Naive B cell (primary cell): Measurements from ENCODE around the gene C9orf78. TPM values are rescaled to one million over a fixed set of nuclear protein-coding genes. Genes with fewer than 3 reads are reported as not detected.

ENCODE experiments used
- ATAC-seq, 2 donors: fragments of 150-1000 bp; cut with Tn5 transposase; 2 replicates each; pipeline ENCODE4 v1.10.0; 2021; ENCODE audit warnings: low read depth in 2 of 2, mild to moderate bottlenecking in 2 of 2, moderate library complexity in 2 of 2
- DNase-seq: peaks from one replicate; pipeline ENCODE4 v3.0.0; 2022
- H3K27ac Mint-ChIP-seq, 6 donors: one replicate each; pipeline ENCODE4 v1.8.0; 2020 to 2022; ENCODE audit warnings: mild to moderate bottlenecking in 6 of 6, mixed read lengths in 6 of 6, moderate library complexity in 5 of 6, inconsistent platforms in 2 of 6
- H3K27me3 Mint-ChIP-seq, 3 donors: one replicate each; pipeline ENCODE4 v1.8.0; 2021 to 2022; ENCODE audit warnings: mixed read lengths in 3 of 3, mild to moderate bottlenecking in 1 of 3
- H3K36me3 Mint-ChIP-seq, 2 donors: one replicate each; pipeline ENCODE4 v1.8.0; 2020 to 2022; ENCODE audit warnings: mixed read lengths in 2 of 2, inconsistent platforms in 1 of 2, mild to moderate bottlenecking in 1 of 2
- H3K4me1 Mint-ChIP-seq, 3 donors: one replicate each; pipeline ENCODE4 v1.8.0; 2020 to 2022; ENCODE audit warnings: mixed read lengths in 3 of 3, inconsistent platforms in 1 of 3, mild to moderate bottlenecking in 1 of 3, moderate library complexity in 1 of 3
- H3K4me3 Mint-ChIP-seq, 8 donors: one replicate each; pipeline ENCODE4 v1.8.0; 2020 to 2022; ENCODE audit warnings: mild to moderate bottlenecking in 8 of 8, mixed read lengths in 8 of 8, moderate library complexity in 8 of 8, inconsistent platforms in 2 of 8
- H3K9me3 Mint-ChIP-seq, 7 donors: one replicate each; pipeline ENCODE4 v1.8.0; 2020 to 2022; ENCODE audit warnings: mixed read lengths in 7 of 7, mild to moderate bottlenecking in 5 of 7, inconsistent platforms in 2 of 7, moderate library complexity in 1 of 7
- polyA plus RNA-seq, 6 donors: library from polyadenylated mRNA; unstranded; fragments of 300-500 nt; fragmentation: Illumina TruSeq; gene quantifications; one replicate each; pipeline ENCODE4 v1.2.3, GENCODE V29; 2021; ENCODE audit warnings: low read depth in 6 of 6

Gene C9orf78
- polyA plus RNA-seq, 6 donors from 2014 or later: 100 to 148 (median 120) TPM

GRCh38 chr9:129779560-129780190 is 55.4 kb downstream of the C9orf78 start:
- no peak overlapping the region for H3K4me3 Mint-ChIP-seq
- peaks cover 15 to 59% (median 42%) of the 10 kb centered on the region in 3 donors for H3K27me3 Mint-ChIP-seq
- ATAC-seq (no peak), DNase-seq (no peak)
- no peaks in the 10 kb centered on the region for H3K36me3 Mint-ChIP-seq
- H3K9me3 Mint-ChIP-seq: peaks cover 0 to 1% (median 0%) of the 10 kb centered on the region in 7 donors
- peak overlapping the region in 1 of 6 donors; percentile 91 for H3K27ac Mint-ChIP-seq
- peaks cover 8 to 19% (median 11%) of the 10 kb centered on the region in 3 donors for H3K4me1 Mint-ChIP-seq

- H3K27me3 Mint-ChIP-seq: peaks cover 17 to 64% (median 52%) of the 10 kb centered on the region in 3 donors
- DNase-seq (no peak), ATAC-seq (no peak)
- peaks cover 0 to 1% (median 0%) of the 10 kb centered on the region in 7 donors for H3K9me3 Mint-ChIP-seq
- H3K4me1 Mint-ChIP-seq: peaks cover 3 to 10% (median 7%) of the 10 kb centered on the region in 3 donors
- H3K4me3 Mint-ChIP-seq: no peak overlapping the region
- H3K27ac Mint-ChIP-seq: no peak overlapping the region
- no peaks in the 10 kb centered on the region for H3K36me3 Mint-ChIP-seq
These were observed 56.6 kb downstream of the C9orf78 start for GRCh38 chr9:129778469-129778868.

GRCh38 chr9:129777769-129778130 is 57.3 kb downstream of the C9orf78 start:
- H3K36me3 Mint-ChIP-seq: no peaks in the 10 kb centered on the region
- H3K9me3 Mint-ChIP-seq: peaks cover 0 to 1% (median 0%) of the 10 kb centered on the region in 7 donors
- no peak overlapping the region for H3K4me3 Mint-ChIP-seq
- H3K27me3 Mint-ChIP-seq: peaks cover 17 to 69% (median 52%) of the 10 kb centered on the region in 3 donors
- H3K27ac Mint-ChIP-seq: no peak overlapping the region
- no peak for DNase-seq
- H3K4me1 Mint-ChIP-seq: peaks cover 3 to 10% (median 7%) of the 10 kb centered on the region in 3 donors
- ATAC-seq: no peak

Other genes with a start within 250 kb of the C9orf78 start
- gene C9orf50, start 214.2 kb downstream of the C9orf78 start, polyA plus RNA-seq: not detected
- gene NTMT1, start 209.1 kb downstream of the C9orf78 start, polyA plus RNA-seq: 10 to 100 TPM; 30.3 to 57.7 (median 35.4) TPM
- gene ASB6, start 193.1 kb downstream of the C9orf78 start, polyA plus RNA-seq: 10 to 100 TPM; 13.3 to 23.4 (median 16.5) TPM
- not detected for gene PRRX2, start 169.6 kb downstream of the C9orf78 start, polyA plus RNA-seq
- gene PTGES, start 82.2 kb downstream of the C9orf78 start, polyA plus RNA-seq: not detected
- gene TOR1B, start 32.1 kb downstream of the C9orf78 start, polyA plus RNA-seq: 10 to 100 TPM in 4 of 6 donors, 1 to 10 TPM in 2; 8.2 to 26.0 (median 12.3) TPM
- 10 to 100 TPM; 47.1 to 70.0 (median 62.7) TPM for gene TOR1A, start 11.1 kb downstream of the C9orf78 start, polyA plus RNA-seq
- 10 to 100 TPM; 12.7 to 23.9 (median 14.9) TPM for gene USP20, start 183 bp upstream of the C9orf78 start, polyA plus RNA-seq
- 100 to 1,000 TPM; 103 to 178 (median 154) TPM for gene FNBP1, start 207.9 kb upstream of the C9orf78 start, polyA plus RNA-seq
- 1 to 10 TPM in 5 of 6 donors, under 1 TPM in 1; 0.27 to 4.4 (median 3.4) TPM for gene GPR107, start 218.6 kb upstream of the C9orf78 start, polyA plus RNA-seq